K562 (cell line): ENCODE measurements around the gene APLF. TPM values are rescaled to one million over a fixed set of nuclear protein-coding genes. Genes with fewer than 3 reads are reported as not detected.

Experiments used
- ELF4 ChIP-seq: fragments of 450-650 bp; formaldehyde crosslinking; IDR thresholded peaks from 2 replicates; pipeline ENCODE4 v1.4.0; 2022; ENCODE audit warnings: missing genetic modification characterization
- ERF ChIP-seq: fragments of 450-650 bp; formaldehyde crosslinking; IDR thresholded peaks from 2 replicates; pipeline ENCODE4 v1.4.0; 2020; ENCODE audit warnings: mild to moderate bottlenecking, mixed read lengths
- HEY1 ChIP-seq: fragments of 250-450 bp; sonication (Bioruptor Pico); IDR thresholded peaks from 2 replicates; pipeline ENCODE4 v1.5.0; 2020; ENCODE audit warnings: mild to moderate bottlenecking, moderate library complexity, borderline replicate concordance
- POLR3G ChIP-seq: IDR thresholded peaks from 2 replicates; pipeline ENCODE4 v1.6.1; 2011; ENCODE audit not compliant: insufficient read length, insufficient replicate concordance; ENCODE audit errors: extremely low read depth
- PYGO2 ChIP-seq: fragments of 450-650 bp; IDR thresholded peaks from 2 replicates; pipeline ENCODE4 v1.6.1; 2016; ENCODE audit warnings: mild to moderate bottlenecking, missing genetic modification characterization, moderate library complexity, missing compliant biosample characterization
- TAF1 ChIP-seq: IDR thresholded peaks from 2 replicates; pipeline ENCODE4 v1.6.1; 2011; ENCODE audit warnings: mild to moderate bottlenecking, low read length, moderate library complexity; ENCODE audit not compliant: insufficient read depth, control insufficient read depth, severe bottlenecking; ENCODE audit errors: extremely low read depth
- ZC3H8 ChIP-seq: fragments of 450-650 bp; IDR thresholded peaks from 2 replicates; pipeline ENCODE4 v1.6.1; 2017
- ZFP30 ChIP-seq: fragments of 250-450 bp; sonication (Bioruptor Pico); IDR thresholded peaks from 2 replicates; pipeline ENCODE4 v1.8.0; 2022; ENCODE audit warnings: moderate library complexity, mild to moderate bottlenecking, inconsistent platforms, borderline replicate concordance
- ZNF79 ChIP-seq: fragments of 250-450 bp; sonication (Bioruptor Pico); IDR thresholded peaks from 2 replicates; pipeline ENCODE4 v1.4.0; 2020; ENCODE audit warnings: low read depth, mild to moderate bottlenecking, moderate library complexity
- polyA plus RNA-seq, 8 experiments: library from polyadenylated mRNA; depleted of rRNA in 4 of 8; stranded (reverse) in 5 of 8; unstranded in 3 of 8; fragments of >200 nt; fragmentation: Nextera tagmentation in 2 of 8; fragmentation: Illumina TruSeq in 1 of 8; extraction: Ambion mirVana in 2 of 8; extraction: Trizol in 1 of 8; gene quantifications; 2 replicates each; pipeline versions ENCODE4 v1.2.1 to v1.2.3, GENCODE V29; 2011 to 2014; ENCODE audit warnings: inconsistent platforms in 1 of 8, missing spikeins in 1 of 8
- total RNA-seq, 7 experiments: library from RNA; depleted of rRNA in 6 of 7; stranded (reverse); fragments of >200 nt in 6 of 7; fragmentation: Illumina TruSeq in 2 of 7; extraction: Trizol in 2 of 7; gene quantifications; 2 replicates each; pipeline versions ENCODE4 v1.2.1 to v1.2.3, GENCODE V29; 2011 to 2021; ENCODE audit warnings: low replicate concordance in 1 of 7
- TF ChIP-seq, protein P1 (sequence below): fragments of 250-450 bp; sonication (Bioruptor Pico); IDR thresholded peaks from 2 replicates; pipeline ENCODE4 v1.8.0; 2022; ENCODE audit warnings: inconsistent platforms, mild to moderate bottlenecking, moderate library complexity, borderline replicate concordance
- TF ChIP-seq, protein P2 (sequence below): fragments of 200-800 bp; sonication (Bioruptor generic); IDR thresholded peaks from 2 replicates; pipeline ENCODE4 v1.6.1; 2017; ENCODE audit warnings: missing genetic modification characterization, missing compliant biosample characterization
- TF ChIP-seq, protein P3 (sequence below): fragments of 450-650 bp; formaldehyde crosslinking; IDR thresholded peaks from 2 replicates; pipeline ENCODE4 v1.4.0; 2022; ENCODE audit warnings: mild to moderate bottlenecking, moderate library complexity
- TF ChIP-seq, protein P4 (sequence below): fragments of 250-450 bp; sonication (Bioruptor Pico); IDR thresholded peaks from 2 replicates; pipeline ENCODE4 v1.5.0; 2020; ENCODE audit warnings: mild to moderate bottlenecking, borderline replicate concordance
- TF ChIP-seq, protein P5 (sequence below), 2 experiments: fragments of 150-350 bp in 1 of 2; IDR thresholded peaks; 2 replicates each; pipeline ENCODE4 v1.6.1; 2012 to 2016; ENCODE audit warnings: low read depth in 2 of 2, low read length in 2 of 2, mild to moderate bottlenecking in 1 of 2, moderate library complexity in 1 of 2

The APLF gene
- total and polyA plus RNA-seq, 9 of the 15 experiments (the other 6 are each of a cell fraction or from before 2014, with no cell fraction given) = 0.07 to 1.1 (median 0.71) TPM

DNA sequence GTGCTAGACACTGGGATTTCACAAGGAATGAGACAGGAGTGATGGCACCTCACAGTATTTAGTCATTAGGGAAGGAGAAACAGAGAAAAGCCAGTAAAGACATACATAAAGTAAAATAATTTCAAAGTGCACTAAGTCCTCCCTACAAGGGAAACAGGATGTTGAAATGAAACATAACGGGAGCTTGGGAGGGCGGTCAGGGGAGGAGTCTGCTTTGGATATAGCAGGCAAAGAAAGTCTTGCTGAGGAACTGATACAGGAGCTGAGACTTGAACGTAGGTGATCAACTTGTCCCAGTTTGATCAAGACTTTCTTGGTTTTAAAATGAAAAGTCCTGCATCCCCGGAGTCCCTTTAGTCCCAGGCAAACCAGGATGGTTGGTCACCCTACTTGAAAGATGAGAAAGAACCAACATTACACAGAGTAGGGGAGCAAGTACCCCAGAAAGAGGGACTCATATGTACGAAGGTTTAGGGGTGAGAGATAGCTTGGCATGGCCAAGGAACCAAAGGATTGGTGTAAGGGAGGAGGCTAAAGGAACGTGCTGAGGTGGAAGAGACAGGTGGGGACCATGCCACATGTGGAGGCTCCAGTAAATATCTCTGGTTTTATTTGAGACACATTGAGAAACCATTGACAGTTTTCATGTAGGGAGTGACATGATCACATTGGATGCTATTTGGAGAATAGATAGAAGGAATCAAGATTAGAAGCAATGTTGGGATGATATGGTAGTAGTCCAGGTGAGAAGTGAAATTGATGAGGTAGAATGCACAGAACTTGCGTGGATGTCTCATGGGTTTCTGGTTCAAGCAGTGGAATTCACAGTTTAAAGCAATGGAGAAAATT is 28.7 kb upstream of the APLF start (continued):
- TF ChIP-seq ERF (CRISPR knock-in tag) (peak; percentile 99), ZNF79 (CRISPR knock-in tag) (0 out of 2 replicates have a peak, but pooled peaks have one; percentile 29), ZC3H8 (0 out of 2 replicates have a peak, but pooled peaks have one; percentile 80), ZFP30 (CRISPR knock-in tag) (peak; percentile 84; the same call in 1 of the 2 replicates), POLR3G (no peak), TAF1 (no peak), PYGO2 (tag) (peak; percentile 28; the same call in 1 of the 2 replicates), ELF4 (CRISPR knock-in tag) (peak; percentile 100), HEY1 (CRISPR knock-in tag) (peak; percentile 81; the same call in 1 of the 2 replicates)
- TF ChIP-seq, protein P1, sequence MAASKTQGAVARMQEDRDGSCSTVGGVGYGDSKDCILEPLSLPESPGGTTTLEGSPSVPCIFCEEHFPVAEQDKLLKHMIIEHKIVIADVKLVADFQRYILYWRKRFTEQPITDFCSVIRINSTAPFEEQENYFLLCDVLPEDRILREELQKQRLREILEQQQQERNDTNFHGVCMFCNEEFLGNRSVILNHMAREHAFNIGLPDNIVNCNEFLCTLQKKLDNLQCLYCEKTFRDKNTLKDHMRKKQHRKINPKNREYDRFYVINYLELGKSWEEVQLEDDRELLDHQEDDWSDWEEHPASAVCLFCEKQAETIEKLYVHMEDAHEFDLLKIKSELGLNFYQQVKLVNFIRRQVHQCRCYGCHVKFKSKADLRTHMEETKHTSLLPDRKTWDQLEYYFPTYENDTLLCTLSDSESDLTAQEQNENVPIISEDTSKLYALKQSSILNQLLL (CRISPR knock-in tag) = no peak
- TF ChIP-seq, protein P2, sequence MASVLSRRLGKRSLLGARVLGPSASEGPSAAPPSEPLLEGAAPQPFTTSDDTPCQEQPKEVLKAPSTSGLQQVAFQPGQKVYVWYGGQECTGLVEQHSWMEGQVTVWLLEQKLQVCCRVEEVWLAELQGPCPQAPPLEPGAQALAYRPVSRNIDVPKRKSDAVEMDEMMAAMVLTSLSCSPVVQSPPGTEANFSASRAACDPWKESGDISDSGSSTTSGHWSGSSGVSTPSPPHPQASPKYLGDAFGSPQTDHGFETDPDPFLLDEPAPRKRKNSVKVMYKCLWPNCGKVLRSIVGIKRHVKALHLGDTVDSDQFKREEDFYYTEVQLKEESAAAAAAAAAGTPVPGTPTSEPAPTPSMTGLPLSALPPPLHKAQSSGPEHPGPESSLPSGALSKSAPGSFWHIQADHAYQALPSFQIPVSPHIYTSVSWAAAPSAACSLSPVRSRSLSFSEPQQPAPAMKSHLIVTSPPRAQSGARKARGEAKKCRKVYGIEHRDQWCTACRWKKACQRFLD (CRISPR knock-in tag) = peak; percentile 53; the same call in 1 of the 2 replicates
- TF ChIP-seq, protein P3, sequence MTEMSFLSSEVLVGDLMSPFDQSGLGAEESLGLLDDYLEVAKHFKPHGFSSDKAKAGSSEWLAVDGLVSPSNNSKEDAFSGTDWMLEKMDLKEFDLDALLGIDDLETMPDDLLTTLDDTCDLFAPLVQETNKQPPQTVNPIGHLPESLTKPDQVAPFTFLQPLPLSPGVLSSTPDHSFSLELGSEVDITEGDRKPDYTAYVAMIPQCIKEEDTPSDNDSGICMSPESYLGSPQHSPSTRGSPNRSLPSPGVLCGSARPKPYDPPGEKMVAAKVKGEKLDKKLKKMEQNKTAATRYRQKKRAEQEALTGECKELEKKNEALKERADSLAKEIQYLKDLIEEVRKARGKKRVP = peak; percentile 87
- TF ChIP-seq, protein P4, sequence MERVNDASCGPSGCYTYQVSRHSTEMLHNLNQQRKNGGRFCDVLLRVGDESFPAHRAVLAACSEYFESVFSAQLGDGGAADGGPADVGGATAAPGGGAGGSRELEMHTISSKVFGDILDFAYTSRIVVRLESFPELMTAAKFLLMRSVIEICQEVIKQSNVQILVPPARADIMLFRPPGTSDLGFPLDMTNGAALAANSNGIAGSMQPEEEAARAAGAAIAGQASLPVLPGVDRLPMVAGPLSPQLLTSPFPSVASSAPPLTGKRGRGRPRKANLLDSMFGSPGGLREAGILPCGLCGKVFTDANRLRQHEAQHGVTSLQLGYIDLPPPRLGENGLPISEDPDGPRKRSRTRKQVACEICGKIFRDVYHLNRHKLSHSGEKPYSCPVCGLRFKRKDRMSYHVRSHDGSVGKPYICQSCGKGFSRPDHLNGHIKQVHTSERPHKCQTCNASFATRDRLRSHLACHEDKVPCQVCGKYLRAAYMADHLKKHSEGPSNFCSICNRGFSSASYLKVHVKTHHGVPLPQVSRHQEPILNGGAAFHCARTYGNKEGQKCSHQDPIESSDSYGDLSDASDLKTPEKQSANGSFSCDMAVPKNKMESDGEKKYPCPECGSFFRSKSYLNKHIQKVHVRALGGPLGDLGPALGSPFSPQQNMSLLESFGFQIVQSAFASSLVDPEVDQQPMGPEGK (CRISPR knock-in tag) = peak; percentile 96
- TF ChIP-seq, protein P5, sequence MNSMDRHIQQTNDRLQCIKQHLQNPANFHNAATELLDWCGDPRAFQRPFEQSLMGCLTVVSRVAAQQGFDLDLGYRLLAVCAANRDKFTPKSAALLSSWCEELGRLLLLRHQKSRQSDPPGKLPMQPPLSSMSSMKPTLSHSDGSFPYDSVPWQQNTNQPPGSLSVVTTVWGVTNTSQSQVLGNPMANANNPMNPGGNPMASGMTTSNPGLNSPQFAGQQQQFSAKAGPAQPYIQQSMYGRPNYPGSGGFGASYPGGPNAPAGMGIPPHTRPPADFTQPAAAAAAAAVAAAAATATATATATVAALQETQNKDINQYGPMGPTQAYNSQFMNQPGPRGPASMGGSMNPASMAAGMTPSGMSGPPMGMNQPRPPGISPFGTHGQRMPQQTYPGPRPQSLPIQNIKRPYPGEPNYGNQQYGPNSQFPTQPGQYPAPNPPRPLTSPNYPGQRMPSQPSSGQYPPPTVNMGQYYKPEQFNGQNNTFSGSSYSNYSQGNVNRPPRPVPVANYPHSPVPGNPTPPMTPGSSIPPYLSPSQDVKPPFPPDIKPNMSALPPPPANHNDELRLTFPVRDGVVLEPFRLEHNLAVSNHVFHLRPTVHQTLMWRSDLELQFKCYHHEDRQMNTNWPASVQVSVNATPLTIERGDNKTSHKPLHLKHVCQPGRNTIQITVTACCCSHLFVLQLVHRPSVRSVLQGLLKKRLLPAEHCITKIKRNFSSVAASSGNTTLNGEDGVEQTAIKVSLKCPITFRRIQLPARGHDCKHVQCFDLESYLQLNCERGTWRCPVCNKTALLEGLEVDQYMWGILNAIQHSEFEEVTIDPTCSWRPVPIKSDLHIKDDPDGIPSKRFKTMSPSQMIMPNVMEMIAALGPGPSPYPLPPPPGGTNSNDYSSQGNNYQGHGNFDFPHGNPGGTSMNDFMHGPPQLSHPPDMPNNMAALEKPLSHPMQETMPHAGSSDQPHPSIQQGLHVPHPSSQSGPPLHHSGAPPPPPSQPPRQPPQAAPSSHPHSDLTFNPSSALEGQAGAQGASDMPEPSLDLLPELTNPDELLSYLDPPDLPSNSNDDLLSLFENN (IDR thresholded peaks at IDR 0.05; ENCODE audit: low read depth in 2 of 2, low read length in 2 of 2) = 0 out of 4 replicates have a peak, but pooled peaks of 1 of the 2 experiments have one; percentile 70
